ENCODE measurements around the gene GIT1. TPM values are rescaled to one million over a fixed set of nuclear protein-coding genes. Genes with fewer than 3 reads are reported as not detected.

Gene GIT1
- total and polyA plus RNA-seq, 2 of the 13 experiments (the other 11 are each of a cell fraction or from before 2014, with no cell fraction given), result 14.2 to 30.8 TPM

DNA sequence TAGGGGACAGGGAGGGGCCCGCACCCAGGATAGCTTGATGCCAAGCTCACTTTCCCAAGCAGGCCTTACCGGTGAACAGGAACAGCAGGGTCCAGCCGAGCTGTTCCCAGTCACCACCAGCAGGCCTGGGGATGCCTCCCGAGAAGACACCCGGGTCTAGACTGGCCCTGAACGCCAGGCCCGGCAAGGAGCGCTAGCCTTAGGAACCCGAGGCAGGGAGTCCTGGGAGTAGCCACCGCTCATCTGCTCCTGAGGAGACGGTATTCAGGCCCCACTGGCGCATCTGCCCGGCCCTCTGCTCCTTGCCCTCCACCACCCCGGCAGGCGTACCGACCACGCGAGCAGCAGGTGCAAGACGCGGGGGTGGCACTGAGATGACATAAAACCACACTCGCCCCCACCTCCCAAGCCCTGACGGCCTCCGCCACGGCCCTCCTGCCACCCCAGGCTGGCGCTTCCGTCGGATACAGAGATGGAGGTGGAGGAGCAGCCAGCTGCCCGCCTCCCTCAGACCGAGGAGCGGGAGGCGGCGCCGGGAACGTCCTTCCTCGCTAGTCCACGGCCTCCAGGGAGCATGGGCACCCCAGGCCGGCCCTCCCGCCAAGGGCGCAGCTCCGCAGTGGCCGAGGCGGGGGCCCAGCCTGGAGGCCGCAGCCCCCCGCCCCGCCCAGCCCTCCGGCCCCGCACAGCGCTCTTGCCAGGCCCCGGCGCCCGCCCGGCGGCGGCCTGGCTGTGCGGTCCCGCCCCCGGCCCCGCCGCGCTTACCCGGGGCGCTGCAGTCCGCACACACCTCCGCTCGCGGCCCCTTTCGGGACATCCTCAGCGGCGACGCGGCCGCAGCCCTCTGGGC lies 661 bp downstream of the GIT1 start (continued):
- TF ChIP-seq ZNF850 (CRISPR knock-in tag; conservative IDR thresholded peaks at IDR 0.05), result no peak
- no peak for TF ChIP-seq ZNF841 (CRISPR knock-in tag; IDR thresholded peaks at IDR 0.05; ENCODE audit: borderline replicate concordance)
- no peak for TF ChIP-seq KLF16 (CRISPR knock-in tag; IDR thresholded peaks at IDR 0.05)
- TF ChIP-seq, protein P1, sequence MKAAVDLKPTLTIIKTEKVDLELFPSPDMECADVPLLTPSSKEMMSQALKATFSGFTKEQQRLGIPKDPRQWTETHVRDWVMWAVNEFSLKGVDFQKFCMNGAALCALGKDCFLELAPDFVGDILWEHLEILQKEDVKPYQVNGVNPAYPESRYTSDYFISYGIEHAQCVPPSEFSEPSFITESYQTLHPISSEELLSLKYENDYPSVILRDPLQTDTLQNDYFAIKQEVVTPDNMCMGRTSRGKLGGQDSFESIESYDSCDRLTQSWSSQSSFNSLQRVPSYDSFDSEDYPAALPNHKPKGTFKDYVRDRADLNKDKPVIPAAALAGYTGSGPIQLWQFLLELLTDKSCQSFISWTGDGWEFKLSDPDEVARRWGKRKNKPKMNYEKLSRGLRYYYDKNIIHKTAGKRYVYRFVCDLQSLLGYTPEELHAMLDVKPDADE (CRISPR knock-in tag; IDR thresholded peaks at IDR 0.05), result no peak
- TF ChIP-seq RAD21 (CRISPR knock-in tag; IDR thresholded peaks at IDR 0.05), result no peak
- TF ChIP-seq POLR2AphosphoS5 (IDR thresholded peaks at IDR 0.05; ENCODE audit: low read depth, low read length), result no peak
- TF ChIP-seq CAMTA2 (CRISPR knock-in tag; IDR thresholded peaks at IDR 0.05; ENCODE audit: borderline replicate concordance), result no peak
- TF ChIP-seq ZFY (CRISPR knock-in tag; IDR thresholded peaks at IDR 0.05), result peak; percentile 37; the same call in 1 of the 2 replicates
- TF ChIP-seq, protein P2, sequence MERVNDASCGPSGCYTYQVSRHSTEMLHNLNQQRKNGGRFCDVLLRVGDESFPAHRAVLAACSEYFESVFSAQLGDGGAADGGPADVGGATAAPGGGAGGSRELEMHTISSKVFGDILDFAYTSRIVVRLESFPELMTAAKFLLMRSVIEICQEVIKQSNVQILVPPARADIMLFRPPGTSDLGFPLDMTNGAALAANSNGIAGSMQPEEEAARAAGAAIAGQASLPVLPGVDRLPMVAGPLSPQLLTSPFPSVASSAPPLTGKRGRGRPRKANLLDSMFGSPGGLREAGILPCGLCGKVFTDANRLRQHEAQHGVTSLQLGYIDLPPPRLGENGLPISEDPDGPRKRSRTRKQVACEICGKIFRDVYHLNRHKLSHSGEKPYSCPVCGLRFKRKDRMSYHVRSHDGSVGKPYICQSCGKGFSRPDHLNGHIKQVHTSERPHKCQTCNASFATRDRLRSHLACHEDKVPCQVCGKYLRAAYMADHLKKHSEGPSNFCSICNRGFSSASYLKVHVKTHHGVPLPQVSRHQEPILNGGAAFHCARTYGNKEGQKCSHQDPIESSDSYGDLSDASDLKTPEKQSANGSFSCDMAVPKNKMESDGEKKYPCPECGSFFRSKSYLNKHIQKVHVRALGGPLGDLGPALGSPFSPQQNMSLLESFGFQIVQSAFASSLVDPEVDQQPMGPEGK (CRISPR knock-in tag; IDR thresholded peaks at IDR 0.05), result peak; percentile 56
- TF ChIP-seq CBX5 (CRISPR knock-in tag; IDR thresholded peaks at IDR 0.05; ENCODE audit: borderline replicate concordance), result no peak
- no peak for TF ChIP-seq FOXA3 (CRISPR knock-in tag; IDR thresholded peaks at IDR 0.05)
- TF ChIP-seq MIER2 (CRISPR knock-in tag; IDR thresholded peaks at IDR 0.05), result no peak
- TF ChIP-seq RXRA (CRISPR knock-in tag; IDR thresholded peaks at IDR 0.05), result peak; percentile 57; the same call in 1 of the 2 replicates
- TF ChIP-seq, protein P3, sequence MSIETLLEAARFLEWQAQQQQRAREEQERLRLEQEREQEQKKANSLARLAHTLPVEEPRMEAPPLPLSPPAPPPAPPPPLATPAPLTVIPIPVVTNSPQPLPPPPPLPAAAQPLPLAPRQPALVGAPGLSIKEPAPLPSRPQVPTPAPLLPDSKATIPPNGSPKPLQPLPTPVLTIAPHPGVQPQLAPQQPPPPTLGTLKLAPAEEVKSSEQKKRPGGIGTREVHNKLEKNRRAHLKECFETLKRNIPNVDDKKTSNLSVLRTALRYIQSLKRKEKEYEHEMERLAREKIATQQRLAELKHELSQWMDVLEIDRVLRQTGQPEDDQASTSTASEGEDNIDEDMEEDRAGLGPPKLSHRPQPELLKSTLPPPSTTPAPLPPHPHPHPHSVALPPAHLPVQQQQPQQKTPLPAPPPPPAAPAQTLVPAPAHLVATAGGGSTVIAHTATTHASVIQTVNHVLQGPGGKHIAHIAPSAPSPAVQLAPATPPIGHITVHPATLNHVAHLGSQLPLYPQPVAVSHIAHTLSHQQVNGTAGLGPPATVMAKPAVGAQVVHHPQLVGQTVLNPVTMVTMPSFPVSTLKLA (IDR thresholded peaks at IDR 0.05), result no peak
- 0 out of 2 replicates have a peak, but pooled peaks have one; percentile 32 for TF ChIP-seq ARID2 (CRISPR knock-in tag; IDR thresholded peaks at IDR 0.05; ENCODE audit: borderline replicate concordance)
- TF ChIP-seq, protein P4, sequence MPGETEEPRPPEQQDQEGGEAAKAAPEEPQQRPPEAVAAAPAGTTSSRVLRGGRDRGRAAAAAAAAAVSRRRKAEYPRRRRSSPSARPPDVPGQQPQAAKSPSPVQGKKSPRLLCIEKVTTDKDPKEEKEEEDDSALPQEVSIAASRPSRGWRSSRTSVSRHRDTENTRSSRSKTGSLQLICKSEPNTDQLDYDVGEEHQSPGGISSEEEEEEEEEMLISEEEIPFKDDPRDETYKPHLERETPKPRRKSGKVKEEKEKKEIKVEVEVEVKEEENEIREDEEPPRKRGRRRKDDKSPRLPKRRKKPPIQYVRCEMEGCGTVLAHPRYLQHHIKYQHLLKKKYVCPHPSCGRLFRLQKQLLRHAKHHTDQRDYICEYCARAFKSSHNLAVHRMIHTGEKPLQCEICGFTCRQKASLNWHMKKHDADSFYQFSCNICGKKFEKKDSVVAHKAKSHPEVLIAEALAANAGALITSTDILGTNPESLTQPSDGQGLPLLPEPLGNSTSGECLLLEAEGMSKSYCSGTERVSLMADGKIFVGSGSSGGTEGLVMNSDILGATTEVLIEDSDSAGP (CRISPR knock-in tag; IDR thresholded peaks at IDR 0.05; ENCODE audit: borderline replicate concordance), result peak; percentile 60; the same call in 1 of the 2 replicates
- TF ChIP-seq POGZ (CRISPR knock-in tag; IDR thresholded peaks at IDR 0.05), result no peak
- TF ChIP-seq FLYWCH1 (CRISPR knock-in tag; IDR thresholded peaks at IDR 0.05), result no peak
- TF ChIP-seq, protein P5, sequence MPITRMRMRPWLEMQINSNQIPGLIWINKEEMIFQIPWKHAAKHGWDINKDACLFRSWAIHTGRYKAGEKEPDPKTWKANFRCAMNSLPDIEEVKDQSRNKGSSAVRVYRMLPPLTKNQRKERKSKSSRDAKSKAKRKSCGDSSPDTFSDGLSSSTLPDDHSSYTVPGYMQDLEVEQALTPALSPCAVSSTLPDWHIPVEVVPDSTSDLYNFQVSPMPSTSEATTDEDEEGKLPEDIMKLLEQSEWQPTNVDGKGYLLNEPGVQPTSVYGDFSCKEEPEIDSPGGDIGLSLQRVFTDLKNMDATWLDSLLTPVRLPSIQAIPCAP (CRISPR knock-in tag; IDR thresholded peaks at IDR 0.05; ENCODE audit: low read depth), result no peak
- TF ChIP-seq NFIB (CRISPR knock-in tag; IDR thresholded peaks at IDR 0.05; ENCODE audit: borderline replicate concordance), result no peak
- TF ChIP-seq TSC22D2 (CRISPR knock-in tag; IDR thresholded peaks at IDR 0.05; ENCODE audit: borderline replicate concordance), result 0 out of 2 replicates have a peak, but pooled peaks have one; percentile 12
- TF ChIP-seq STAG1 (CRISPR knock-in tag; IDR thresholded peaks at IDR 0.05), result 0 out of 2 replicates have a peak, but pooled peaks have one; percentile 3
- TF ChIP-seq FOXP1 (IDR thresholded peaks at IDR 0.05), result no peak
- no peak for TF ChIP-seq FOXP1 (CRISPR knock-in tag; IDR thresholded peaks at IDR 0.05)
